Measurements from ENCODE around the gene FBXO45.

- TF ChIP-seq CTCF (IDR thresholded peaks at IDR 0.05) (no peak), POLR2A (IDR thresholded peaks at IDR 0.05) (no peak)
These were observed 43.3 kb upstream of the FBXO45 start for GRCh38 chr3:196525141-196525540.
